GM19328 (cell line): ENCODE results near the gene TRHDE.
"Not testable (repeated sequence)": the region's sequence is repeated elsewhere in the genome, so short reads cannot be mapped to it uniquely, and the experiment has no call there.

Experiments
- ATAC-seq: cut with Tn5 transposase; IDR thresholded peaks from one replicate; pipeline ENCODE4 v1.9.1; 2021; ENCODE audit warnings: mild to moderate bottlenecking, moderate library complexity; ENCODE audit not compliant: unreplicated experiment

The TRHDE gene

DNA sequence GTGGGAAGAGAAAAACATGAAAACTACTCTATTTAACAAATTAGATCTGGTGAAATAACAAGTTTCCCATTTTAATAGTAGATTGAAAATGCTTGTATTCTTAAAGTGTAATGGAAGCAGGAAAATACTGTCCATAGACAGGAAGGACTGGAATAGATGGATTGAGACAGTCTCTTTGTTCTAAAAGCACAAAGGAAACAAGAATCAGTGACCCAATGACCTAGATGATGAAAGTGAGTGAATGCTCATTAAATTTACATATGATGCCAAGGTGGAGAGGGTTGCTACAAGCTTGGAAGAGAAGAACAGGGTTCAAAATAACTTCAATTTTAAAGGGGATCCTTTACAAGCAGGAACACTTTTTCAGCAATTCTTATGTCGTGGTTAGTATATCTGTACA lies 233.1 kb downstream of the TRHDE start:
- ATAC-seq = no peak

DNA sequence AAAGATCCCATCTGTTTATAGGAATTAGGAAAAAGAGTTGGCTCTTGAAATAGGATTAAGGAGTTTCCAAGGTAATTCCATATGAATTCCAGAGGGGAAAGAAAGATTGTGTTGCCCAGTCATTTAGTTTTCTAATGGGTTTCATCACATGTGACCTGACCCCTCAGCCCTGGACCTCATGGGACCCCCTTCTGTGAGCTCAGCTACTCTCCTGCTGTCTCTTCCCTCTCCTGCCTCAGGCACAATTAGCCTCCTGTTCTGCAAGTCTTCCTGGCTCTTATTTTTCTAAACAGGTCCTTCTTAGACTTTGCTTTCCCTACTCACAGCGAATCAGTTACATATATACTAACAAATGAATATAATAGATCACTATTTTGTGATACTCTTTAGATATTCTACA lies 237.7 kb downstream of the TRHDE start:
- ATAC-seq = no peak

GRCh38 chr12:72510772-72511171 lies 238.6 kb downstream of the TRHDE start:
- ATAC-seq = no peak

DNA sequence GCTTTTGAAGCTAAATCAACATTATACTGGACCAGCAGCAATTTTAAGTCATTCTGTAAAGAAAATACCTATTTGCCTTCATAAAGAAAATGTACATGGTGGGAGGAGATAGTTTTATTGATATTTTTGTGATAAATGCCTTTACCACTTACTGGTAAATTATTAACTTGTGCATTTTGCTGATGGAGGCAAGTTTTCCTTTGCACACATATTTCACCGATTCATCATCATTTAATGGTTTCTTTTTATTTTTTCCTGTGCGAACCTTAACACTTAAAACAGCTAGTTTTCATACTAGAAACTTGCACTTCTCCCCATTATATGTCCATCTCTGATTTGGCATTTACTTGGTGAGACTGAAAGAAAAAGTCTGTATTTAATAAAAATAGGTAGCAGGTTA lies 239.3 kb downstream of the TRHDE start:
- ATAC-seq = no peak

GRCh38 chr12:72511906-72512305 lies 239.7 kb downstream of the TRHDE start:
- ATAC-seq = no peak

DNA sequence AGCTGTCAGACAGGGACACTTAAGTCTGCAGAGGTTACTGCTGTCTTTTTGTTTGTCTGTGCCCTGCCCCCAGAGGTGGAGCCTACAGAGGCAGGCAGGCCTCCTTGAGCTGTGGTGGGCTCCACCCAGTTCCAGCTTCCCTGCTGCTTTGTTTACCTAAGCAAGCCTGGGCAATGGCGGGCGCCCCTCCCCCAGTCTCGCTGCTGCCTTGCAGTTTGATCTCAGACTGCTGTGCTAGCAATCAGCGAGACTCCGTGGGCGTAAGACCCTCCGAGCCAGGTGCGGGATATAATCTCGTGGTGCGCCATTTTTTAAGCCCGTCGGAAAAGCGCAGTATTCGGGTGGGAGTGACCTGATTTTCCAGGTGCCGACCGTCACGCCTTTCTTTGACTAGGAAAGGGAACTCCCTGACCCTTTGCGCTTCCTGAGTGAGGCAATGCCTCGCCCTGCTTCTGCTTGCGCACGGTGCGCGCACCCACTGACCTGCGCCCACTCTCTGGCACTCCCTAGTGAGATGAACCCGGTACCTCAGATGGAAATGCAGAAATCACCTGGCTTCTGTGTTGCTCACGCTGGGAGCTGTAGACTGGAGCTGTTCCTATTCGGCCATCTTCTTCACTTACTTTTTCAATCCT lies 248.0 kb downstream of the TRHDE start:
- ATAC-seq = not testable (repeated sequence)

- ATAC-seq = no peak
Observed at GRCh38 chr12:72521326-72521725, 249.2 kb downstream of the TRHDE start.

DNA sequence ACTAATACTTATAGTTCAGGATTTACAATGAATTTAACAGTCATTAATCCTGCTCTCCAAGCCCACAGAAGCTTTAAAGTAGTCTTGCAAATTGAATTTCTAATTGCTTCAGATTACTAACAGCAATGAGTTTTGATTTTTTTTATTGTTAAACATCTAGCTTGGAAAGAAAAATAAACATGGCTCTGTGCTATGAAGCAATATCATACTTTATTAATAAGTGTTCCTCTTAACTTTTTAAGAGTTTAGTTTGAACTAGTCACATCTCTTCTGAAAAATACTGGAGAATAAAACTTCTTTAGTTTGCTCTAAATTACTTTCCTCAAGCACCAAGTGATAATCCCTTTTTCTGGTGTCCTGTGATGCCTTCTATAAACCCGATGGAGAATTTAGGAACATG lies 250.2 kb downstream of the TRHDE start:
- no peak for ATAC-seq

- no peak for ATAC-seq
Observed at GRCh38 chr12:72523754-72524153, 251.6 kb downstream of the TRHDE start.

DNA sequence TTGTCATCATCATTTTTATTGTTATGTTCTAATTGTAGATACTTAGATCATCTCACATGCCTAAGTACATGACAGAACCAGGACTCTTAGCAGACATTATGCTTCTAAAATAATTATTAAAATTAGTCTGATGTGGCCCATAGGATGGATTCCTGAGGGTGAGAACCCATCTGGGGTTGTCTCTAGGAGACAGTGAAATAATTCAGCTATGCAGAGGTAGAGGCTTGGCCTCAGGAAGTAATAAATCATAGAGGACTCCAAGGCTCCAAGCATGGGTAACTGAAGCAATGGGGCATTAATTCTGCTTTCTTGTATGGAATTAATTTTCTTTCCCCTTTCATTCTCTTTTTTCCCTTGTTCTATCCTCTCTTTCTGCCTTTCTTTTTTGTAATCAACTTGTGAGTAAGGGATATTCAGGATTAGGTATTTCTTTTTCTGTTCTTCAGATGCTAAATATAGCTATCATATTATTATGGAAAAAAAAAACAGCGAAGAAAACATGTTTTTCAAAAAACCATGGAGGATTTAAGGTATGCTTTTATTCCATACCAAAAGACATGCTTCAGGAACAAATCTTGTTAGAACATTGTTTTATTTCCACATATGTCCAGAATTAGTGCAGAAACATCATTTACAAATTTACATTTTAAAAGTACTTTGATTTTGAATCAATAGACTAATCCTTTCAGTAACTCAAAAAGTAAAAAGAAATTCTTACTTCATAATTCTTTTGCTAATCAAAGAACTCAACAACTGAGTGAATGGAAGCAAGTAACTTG lies 263.2 kb downstream of the TRHDE start:
- ATAC-seq = no peak

DNA sequence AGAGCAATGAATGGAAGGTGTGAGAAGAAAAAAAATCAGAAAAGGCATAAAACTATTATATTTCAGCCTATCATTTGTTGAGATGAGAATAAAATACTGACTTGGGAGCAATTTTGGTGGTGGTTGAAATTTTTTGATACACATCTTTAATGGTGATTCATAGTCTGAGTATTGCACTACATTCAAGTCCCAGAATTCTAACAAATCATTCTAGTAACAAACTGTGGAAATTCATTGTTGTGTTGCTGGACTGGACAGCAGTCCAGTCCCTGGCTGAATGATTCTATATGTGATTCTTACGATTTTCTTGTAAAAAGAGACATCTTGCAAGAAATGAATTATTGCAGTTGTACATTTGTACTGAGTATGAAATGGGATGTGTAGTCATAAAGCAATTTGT lies 268.6 kb downstream of the TRHDE start:
- ATAC-seq = no peak

GRCh38 chr12:72543777-72544467 lies 271.8 kb downstream of the TRHDE start:
- ATAC-seq = no peak

DNA sequence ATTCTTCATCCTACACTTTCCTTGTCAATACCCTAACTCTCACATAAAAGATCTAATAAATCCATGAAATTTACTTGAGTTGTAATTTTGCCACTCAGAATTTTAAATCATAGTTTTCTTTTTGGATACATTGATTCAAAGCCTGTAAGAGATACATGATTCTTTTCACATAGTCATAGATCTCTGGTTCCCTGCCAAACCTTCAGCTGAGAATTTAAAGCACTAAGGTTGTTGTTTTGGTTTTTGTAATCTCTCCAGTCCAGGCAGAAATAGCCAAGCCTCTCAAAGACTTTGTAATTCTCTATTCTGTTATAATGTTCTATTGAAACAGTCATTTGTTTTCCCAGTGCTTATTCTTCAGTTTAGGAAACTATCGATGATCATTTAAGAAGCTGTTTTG lies 273.9 kb downstream of the TRHDE start:
- ATAC-seq = no peak

GRCh38 chr12:72547573-72547972 lies 275.4 kb downstream of the TRHDE start:
- no peak for ATAC-seq

- no peak for ATAC-seq
Observed at GRCh38 chr12:72549184-72549583, 277.0 kb downstream of the TRHDE start.

GRCh38 chr12:72560003-72560769 lies 288.0 kb downstream of the TRHDE start:
- ATAC-seq = no peak

DNA sequence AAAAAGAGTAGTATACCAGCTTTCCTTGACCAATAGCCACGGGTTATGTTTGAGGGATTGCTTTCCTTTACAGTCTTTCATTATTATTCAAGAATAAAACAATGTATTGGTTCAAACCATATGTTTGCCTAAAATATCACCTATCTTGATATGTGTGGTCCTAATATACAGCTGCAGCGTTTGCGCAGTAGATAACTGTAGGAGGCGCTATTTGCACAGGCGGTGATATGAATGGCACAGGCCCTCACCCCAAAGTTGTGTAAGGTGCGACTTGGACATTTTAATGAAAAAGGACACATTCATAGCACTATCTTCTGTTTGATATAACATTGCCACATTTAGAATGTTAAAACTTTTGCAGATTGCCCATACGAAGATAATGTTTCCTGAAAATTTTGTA lies 298.4 kb downstream of the TRHDE start:
- no peak for ATAC-seq

DNA sequence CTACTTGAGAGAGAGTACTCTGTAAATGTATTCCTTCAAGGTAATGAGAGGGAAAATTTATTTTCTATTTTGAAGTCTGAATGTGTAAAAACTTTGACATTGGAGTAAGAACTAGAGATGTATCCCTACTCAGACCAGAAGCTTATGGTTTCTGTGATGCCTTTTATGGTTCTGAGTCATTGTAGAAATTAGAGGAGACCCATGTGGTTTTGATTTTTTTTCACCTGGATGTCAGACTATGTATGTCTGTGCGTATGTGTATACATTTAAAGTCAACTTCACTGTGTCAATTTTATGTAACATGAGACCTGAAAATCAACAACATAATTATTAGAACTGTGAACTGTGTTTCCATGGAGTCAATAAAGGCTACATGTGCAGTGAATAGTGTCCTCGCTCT lies 302.0 kb downstream of the TRHDE start:
- ATAC-seq = no peak

DNA sequence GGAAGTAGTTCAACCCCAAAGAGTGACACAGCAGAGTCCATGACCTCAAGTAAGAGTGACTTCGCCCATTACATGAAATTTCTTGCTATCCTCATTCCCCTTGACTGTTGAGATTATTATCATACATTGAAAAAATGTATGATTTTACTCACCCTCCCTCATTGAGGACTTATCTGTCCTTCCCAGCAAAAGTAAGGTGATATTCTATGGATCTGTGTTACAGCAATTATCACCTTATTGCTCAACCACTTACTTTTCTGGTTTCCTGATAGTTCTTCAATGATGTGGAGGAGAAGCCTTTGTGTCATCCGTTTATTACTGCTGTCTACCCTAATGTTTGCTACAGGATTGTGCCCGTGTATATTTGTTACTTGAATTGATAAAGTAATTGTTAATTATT lies 306.2 kb downstream of the TRHDE start:
- ATAC-seq = no peak

DNA sequence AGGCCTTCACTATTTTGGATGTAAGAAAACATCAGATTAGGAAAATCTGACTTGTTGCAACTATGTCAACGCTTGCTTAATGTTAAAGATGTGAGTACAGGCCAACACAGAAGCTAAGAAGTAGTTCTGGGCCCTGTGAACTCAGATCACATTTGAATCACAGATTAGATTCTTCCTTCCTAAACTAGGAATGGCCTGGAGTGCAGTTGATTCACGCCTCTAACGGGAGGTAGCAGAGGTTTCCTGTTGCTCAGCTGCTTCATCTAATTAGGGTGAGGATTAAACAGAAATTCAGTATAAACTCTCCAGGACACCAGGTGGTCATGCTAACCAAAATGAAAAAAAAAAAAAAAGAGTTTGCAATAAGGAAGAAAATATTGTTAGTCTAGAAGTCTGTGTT lies 314.3 kb downstream of the TRHDE start:
- ATAC-seq = no peak

DNA sequence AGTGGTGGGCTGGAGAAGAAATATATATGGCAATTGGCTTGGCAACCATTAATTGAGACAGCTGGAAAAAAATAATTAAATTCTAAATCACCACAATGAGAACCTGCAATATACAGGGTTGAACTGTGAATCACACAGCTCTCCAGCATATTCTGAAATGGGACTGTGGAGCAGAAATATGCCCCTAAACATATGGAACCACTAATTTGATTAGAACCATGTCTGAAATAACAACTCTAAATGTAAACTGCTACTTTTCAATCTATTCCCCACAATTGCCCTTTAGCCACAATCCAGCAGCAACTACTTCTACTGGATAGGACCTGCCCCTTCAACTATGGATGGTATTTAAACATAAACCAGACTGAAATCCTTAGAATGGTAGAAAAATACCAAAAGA lies 330.4 kb downstream of the TRHDE start:
- no peak for ATAC-seq
